IPS-NIHi7 (cell line): Measurements from ENCODE around the gene ABR.
A peak's percentile ranks its signal among the peaks of the same experiment; 100 is the strongest.
"Not testable (repeated sequence)": the region's sequence is repeated elsewhere in the genome, so short reads cannot be mapped to it uniquely, and the experiment has no call there.

Source experiments
- DNase-seq: peaks from one replicate; pipeline ENCODE4 v3.0.0; 2012; ENCODE audit warnings: mixed read lengths; ENCODE audit errors: extremely low spot score

ABR gene

GRCh38 chr17:1120596-1121441, 59.0 kb downstream of the ABR start:
- no peak for DNase-seq

- DNase-seq = no peak
Observed at GRCh38 chr17:1119924-1120323, 59.9 kb downstream of the ABR start.

GRCh38 chr17:1116602-1117001, 63.2 kb downstream of the ABR start:
- no peak for DNase-seq

GRCh38 chr17:1112875-1113274, 66.9 kb downstream of the ABR start:
- no peak for DNase-seq

- DNase-seq = no peak
Observed at GRCh38 chr17:1111599-1112443, 68.0 kb downstream of the ABR start.

GRCh38 chr17:1110862-1111598, 68.8 kb downstream of the ABR start:
- DNase-seq = peak; percentile 49

GRCh38 chr17:1110541-1110861, 69.3 kb downstream of the ABR start:
- DNase-seq = no peak

GRCh38 chr17:1109606-1110540, 69.9 kb downstream of the ABR start:
- DNase-seq = peak; percentile 60

- peak; percentile 32 for DNase-seq
Observed at GRCh38 chr17:1108765-1109605, 70.8 kb downstream of the ABR start.

GRCh38 chr17:1108478-1108764, 71.4 kb downstream of the ABR start:
- peak; percentile 38 for DNase-seq

GRCh38 chr17:1107777-1108477, 71.9 kb downstream of the ABR start:
- DNase-seq = no peak

GRCh38 chr17:1107083-1107776, 72.6 kb downstream of the ABR start:
- DNase-seq = no peak

GRCh38 chr17:1104222-1104621, 75.6 kb downstream of the ABR start:
- DNase-seq = no peak

- DNase-seq = no peak
Observed at GRCh38 chr17:1100382-1100781, 79.4 kb downstream of the ABR start.

GRCh38 chr17:1099242-1099641, 80.5 kb downstream of the ABR start:
- no peak for DNase-seq

- DNase-seq = not testable (repeated sequence)
Observed at GRCh38 chr17:1097972-1098744, 81.6 kb downstream of the ABR start.

GRCh38 chr17:1096215-1096614, 83.6 kb downstream of the ABR start:
- no peak for DNase-seq

GRCh38 chr17:1095853-1096173, 84.0 kb downstream of the ABR start:
- no peak for DNase-seq
